H1 (cell line): ENCODE data around the gene CTXN3. TPM values are rescaled to one million over a fixed set of nuclear protein-coding genes. Genes with fewer than 3 reads are reported as not detected.

Experiments used
- CTCF ChIA-PET: fragments of 300-600 bp; sonication (Branson Sonifier 250); formaldehyde crosslinking; loops from one replicate; lab custom pipeline; 2021; ENCODE audit not compliant: partially characterized antibody; lab: Charles Lee
- POLR2A ChIA-PET: fragments of 300-600 bp; sonication (Branson Sonifier 250); formaldehyde crosslinking; loops from one replicate; lab custom pipeline; 2021; ENCODE audit warnings: inconsistent platforms; ENCODE audit not compliant: partially characterized antibody; lab: Charles Lee
- DNase-seq, 2 experiments: peaks; one replicate each; pipeline versions ENCODE4 v3.0.0 to v3.0.0-alpha.2; 2010 to 2022; ENCODE audit warnings: low spot score in 2 of 2, low read depth in 1 of 2, mixed read lengths in 1 of 2
- FAIRE-seq: peaks from 2 replicates; lab custom pipeline; 2011; peaks lifted over from hg19 to GRCh38; lab: Jason Lieb, UNC
- H2AFZ ChIP-seq: 2 replicates; pipeline ENCODE4 v1.8.1; 2012; ENCODE audit warnings: low read length, inconsistent platforms
- H2AK5ac ChIP-seq: 2 replicates; pipeline ENCODE4 v1.6.1; 2013; ENCODE audit warnings: low read depth, low read length
- H2BK120ac ChIP-seq: replicated peaks from 2 replicates; pipeline ENCODE3; 2013; ENCODE audit warnings: low read depth, low read length, inconsistent platforms
- H2BK12ac ChIP-seq: 2 replicates; pipeline ENCODE4 v1.6.1; 2013; ENCODE audit warnings: low read depth, low read length
- H2BK15ac ChIP-seq: 2 replicates; pipeline ENCODE4 v1.6.1; 2013; ENCODE audit warnings: low read length
- H2BK20ac ChIP-seq: 2 replicates; pipeline ENCODE4 v1.6.1; 2013; ENCODE audit warnings: low read length
- H2BK5ac ChIP-seq: 2 replicates; pipeline ENCODE4 v1.6.1; 2013; ENCODE audit warnings: low read depth, low read length
- H3K14ac ChIP-seq: 2 replicates; pipeline ENCODE4 v1.6.1; 2013; ENCODE audit warnings: inconsistent platforms; ENCODE audit not compliant: insufficient read length
- H3K18ac ChIP-seq: 2 replicates; pipeline ENCODE4 v1.6.1; 2013; ENCODE audit warnings: low read length; ENCODE audit errors: extremely low read depth
- H3K23ac ChIP-seq: 2 replicates; pipeline ENCODE4 v1.6.1; 2013; ENCODE audit warnings: inconsistent platforms; ENCODE audit not compliant: insufficient read length
- H3K23me2 ChIP-seq: 2 replicates; pipeline ENCODE4 v1.6.1; 2013; ENCODE audit warnings: low read depth, low read length
- H3K27ac ChIP-seq: 2 replicates; pipeline ENCODE4 v1.6.1; 2011; ENCODE audit warnings: low read depth, low read length, inconsistent platforms
- H3K27me3 ChIP-seq, 4 experiments: replicated peaks in 1 of 4; 1 replicate in 1 of 4; 2 replicates in 3 of 4; pipeline versions ENCODE4 v1.6.1 to v1.8.1; 2011 to 2013; ENCODE audit warnings: low read length in 3 of 4, mild to moderate bottlenecking in 3 of 4, inconsistent platforms in 2 of 4, mixed read lengths in 2 of 4, moderate library complexity in 1 of 4; ENCODE audit not compliant: control insufficient read depth in 3 of 4, insufficient read depth in 3 of 4; ENCODE audit errors: extremely low read depth in 1 of 4
- H3K36me3 ChIP-seq, 4 experiments: 2 replicates each; pipeline versions ENCODE4 v1.6.1 to v1.8.1; 2011 to 2013; ENCODE audit warnings: mild to moderate bottlenecking in 4 of 4, low read length in 3 of 4, moderate library complexity in 2 of 4, control low read depth in 1 of 4, inconsistent platforms in 1 of 4; ENCODE audit not compliant: insufficient read depth in 4 of 4, control insufficient read depth in 2 of 4
- H3K4ac ChIP-seq: replicated peaks from 2 replicates; pipeline ENCODE3; 2013; ENCODE audit warnings: low read length, low read depth, mixed read lengths, inconsistent platforms; ENCODE audit not compliant: insufficient read length
- H3K4me1 ChIP-seq, 4 experiments: replicated peaks in 1 of 4; 1 replicate in 1 of 4; 2 replicates in 3 of 4; pipeline versions ENCODE4 v1.6.1 to v1.8.1; 2011 to 2013; ENCODE audit warnings: low read length in 3 of 4, inconsistent platforms in 2 of 4, mixed read lengths in 1 of 4; ENCODE audit not compliant: insufficient read depth in 4 of 4, control insufficient read depth in 3 of 4
- H3K4me2 ChIP-seq, 2 experiments: 2 replicates each; pipeline versions ENCODE4 v1.6.1 to v1.8.1; 2011 to 2013; ENCODE audit warnings: low read depth in 2 of 2, low read length in 2 of 2, control low read depth in 1 of 2, inconsistent platforms in 1 of 2, mild to moderate bottlenecking in 1 of 2; ENCODE audit not compliant: insufficient read depth in 1 of 2
- H3K4me3 ChIP-seq, 4 experiments: fragments of 200-600, 300-600 bp in 1 of 4; sonication (generic), shearing (Covaris generic), sonication (Bioruptor Twin) in 1 of 4; 2 replicates each; pipeline versions ENCODE4 v1.5.1 to v1.8.1; 2011 to 2016; ENCODE audit warnings: low read length in 4 of 4, low read depth in 3 of 4, control low read depth in 2 of 4, inconsistent platforms in 2 of 4, mild to moderate bottlenecking in 2 of 4, mixed read lengths in 1 of 4, moderate library complexity in 1 of 4; ENCODE audit not compliant: insufficient read depth in 2 of 4; ENCODE audit errors: extremely low read depth in 1 of 4
- H3K56ac ChIP-seq: replicated peaks from 2 replicates; pipeline ENCODE3; 2013; ENCODE audit warnings: low read depth, mild to moderate bottlenecking, mixed read lengths, low read length, inconsistent platforms; ENCODE audit not compliant: insufficient read length
- H3K79me1 ChIP-seq: 2 replicates; pipeline ENCODE4 v1.6.1; 2013; ENCODE audit warnings: low read depth, low read length, control low read depth
- H3K79me2 ChIP-seq, 2 experiments: 2 replicates each; pipeline versions ENCODE4 v1.6.1 to v1.8.1; 2012 to 2013; ENCODE audit warnings: low read length in 2 of 2, mild to moderate bottlenecking in 2 of 2, inconsistent platforms in 1 of 2; ENCODE audit not compliant: insufficient read depth in 2 of 2, control insufficient read depth in 1 of 2
- H3K9ac ChIP-seq, 4 experiments: replicated peaks in 1 of 4; 1 replicate in 1 of 4; 2 replicates in 3 of 4; pipeline versions ENCODE4 v1.6.1 to v1.8.1; 2011 to 2013; ENCODE audit warnings: low read depth in 3 of 4, low read length in 3 of 4, control low read depth in 2 of 4, mild to moderate bottlenecking in 2 of 4, moderate library complexity in 2 of 4, inconsistent platforms in 1 of 4; ENCODE audit errors: extremely low read depth in 1 of 4
- H3K9me3 ChIP-seq, 2 experiments: 2 replicates each; pipeline versions ENCODE4 v1.6.1 to v1.8.1; 2012 to 2013; ENCODE audit warnings: mild to moderate bottlenecking in 2 of 2, moderate library complexity in 2 of 2, control low read depth in 1 of 2, inconsistent platforms in 1 of 2, low read depth in 1 of 2, low read length in 1 of 2, mixed read lengths in 1 of 2; ENCODE audit not compliant: insufficient read depth in 2 of 2
- H4K20me1 ChIP-seq, 2 experiments: replicated peaks in 1 of 2; 2 replicates each; pipeline versions ENCODE3 to v1.8.1; 2011 to 2013; ENCODE audit warnings: inconsistent platforms in 2 of 2, low read length in 2 of 2, mild to moderate bottlenecking in 1 of 2; ENCODE audit not compliant: insufficient read depth in 2 of 2, control insufficient read depth in 1 of 2
- H4K5ac ChIP-seq: 2 replicates; pipeline ENCODE4 v1.6.1; 2013; ENCODE audit warnings: low read length, low read depth, mixed read lengths, inconsistent platforms; ENCODE audit not compliant: insufficient read length
- H4K8ac ChIP-seq: 2 replicates; pipeline ENCODE4 v1.8.0; 2013; ENCODE audit warnings: mild to moderate bottlenecking, moderate library complexity, low read length, inconsistent platforms; ENCODE audit not compliant: insufficient read depth; ENCODE audit errors: extremely low read depth
- H4K91ac ChIP-seq: replicated peaks from 2 replicates; pipeline ENCODE3; 2013; ENCODE audit warnings: low read length, mixed read lengths, inconsistent platforms; ENCODE audit not compliant: insufficient read length
- BRCA1 ChIP-seq: IDR thresholded peaks from 2 replicates; pipeline ENCODE4 v1.6.1; 2012; ENCODE audit warnings: low read depth, low read length, improper control_type of control experiment
- KDM1A ChIP-seq: fragments of 200-600, 300-600 bp; sonication (generic); IDR thresholded peaks from 2 replicates; pipeline ENCODE4 v1.7.1; 2016; ENCODE audit warnings: mild to moderate bottlenecking, low read length, borderline replicate concordance
- WGBS, 2 experiments: shearing (Covaris generic) in 1 of 2; methylation state at CpG; one replicate each; pipeline versions ENCODE4 v1.1.6 to v1.1.7; 2013 to 2015; ENCODE audit warnings: low lambda C conversion rate in 2 of 2, mixed read lengths in 2 of 2, inconsistent platforms in 1 of 2, low coverage in 1 of 2, missing lambda C conversion rate in 1 of 2; ENCODE audit not compliant: insufficient replicate concordance in 2 of 2, insufficient coverage in 1 of 2, insufficient read length in 1 of 2; ENCODE audit errors: extremely low coverage in 1 of 2, missing lambda C conversion rate in 1 of 2; 5-methylcytosine and 5-hydroxymethylcytosine counted together
- polyA plus RNA-seq, 7 experiments: library from polyadenylated mRNA; depleted of rRNA in 3 of 7; stranded (reverse) in 5 of 7; unstranded in 2 of 7; fragments of >200 nt in 5 of 7; fragments of 200-250 nt in 2 of 7; gene quantifications; 1 replicate in 5 of 7; 2 replicates in 1 of 7; 4 replicates in 1 of 7; pipeline versions ENCODE4 v1.2.1 to v1.2.3, GENCODE V29; 2011 to 2013; ENCODE audit warnings: missing spikeins in 2 of 7, mixed read lengths in 2 of 7
- total RNA-seq: library from RNA; stranded (reverse); fragmentation: NEBNext Ultra II Directional; extraction: Animal tissue kit (Norgen Biotek cat#: 25700); gene quantifications from 2 replicates; pipeline ENCODE4 v1.2.1, GENCODE V29; 2021
- TF ChIP-seq, protein P1 (sequence below): IDR thresholded peaks from 2 replicates; pipeline ENCODE4 v1.6.1; 2011; ENCODE audit warnings: low read length, improper control_type of control experiment

Gene CTXN3
- total and polyA plus RNA-seq, 2 of the 8 experiments (the other 6 are each of a cell fraction or from before 2014, with no cell fraction given): 0.05 TPM; not detected in 1

DNA sequence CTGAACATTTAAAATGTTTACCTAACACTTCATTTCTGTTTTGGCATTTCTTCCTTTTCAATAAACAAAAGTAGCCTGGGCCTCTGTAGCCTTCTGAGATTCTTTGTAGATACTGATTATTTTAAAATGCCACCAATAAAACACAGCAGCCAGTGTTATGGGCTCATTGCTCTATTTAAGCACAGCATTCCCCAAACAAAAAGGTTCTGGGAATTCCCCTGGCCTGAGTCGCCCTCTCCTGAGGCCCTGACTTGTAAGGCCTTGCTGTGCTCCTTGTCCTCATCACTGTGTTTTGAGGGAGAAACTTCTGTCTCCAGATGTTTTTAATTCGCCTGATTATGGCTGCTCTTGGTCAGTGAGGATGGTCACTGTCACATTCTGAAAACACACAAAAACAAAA lies 33.0 kb upstream of the CTXN3 start:
- Histone ChIP-seq H3K4me2 (no peak overlapping the region), H2BK12ac (no peak overlapping the region), H3K23me2 (no peaks in the 10 kb centered on the region), H2BK20ac (no peak overlapping the region), H3K4me1 (no peaks in the 10 kb centered on the region), H3K4ac (no peak overlapping the region), H2BK5ac (no peak overlapping the region), H2BK15ac (no peak overlapping the region), H4K8ac (no peak overlapping the region), H3K9ac (no peak overlapping the region), H3K4me3 (no peak overlapping the region), H2AK5ac (no peak overlapping the region), H3K27ac (no peak overlapping the region), H3K56ac (no peak overlapping the region), H3K9me3 (no peaks in the 10 kb centered on the region; a peak in 1 of 4 replicates), H3K79me1 (no peaks in the 10 kb centered on the region), H3K79me2 (no peaks in the 10 kb centered on the region), H3K36me3 (no peaks in the 10 kb centered on the region), H4K91ac (no peak overlapping the region), H4K20me1 (no peaks in the 10 kb centered on the region), H3K27me3 (peaks cover 0 to 1% (median 0%) of the 10 kb centered on the region in 4 experiments; a peak in 2 of 7 replicates), H2BK120ac (no peak overlapping the region), H3K14ac (no peak overlapping the region), H2AFZ (no peak overlapping the region), H3K23ac (no peak overlapping the region), H3K18ac (no peak overlapping the region), H4K5ac (no peak overlapping the region)
- no peak for FAIRE-seq
- 71% methylated on average over 2 of the region's 2 CpGs; no CpG with 5 or more reads in 1 of the 2 experiments for WGBS, 2 experiments
- DNase-seq: peak; percentile 10 to 31
- TF ChIP-seq, protein P1, sequence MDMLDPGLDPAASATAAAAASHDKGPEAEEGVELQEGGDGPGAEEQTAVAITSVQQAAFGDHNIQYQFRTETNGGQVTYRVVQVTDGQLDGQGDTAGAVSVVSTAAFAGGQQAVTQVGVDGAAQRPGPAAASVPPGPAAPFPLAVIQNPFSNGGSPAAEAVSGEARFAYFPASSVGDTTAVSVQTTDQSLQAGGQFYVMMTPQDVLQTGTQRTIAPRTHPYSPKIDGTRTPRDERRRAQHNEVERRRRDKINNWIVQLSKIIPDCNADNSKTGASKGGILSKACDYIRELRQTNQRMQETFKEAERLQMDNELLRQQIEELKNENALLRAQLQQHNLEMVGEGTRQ: no peak
- TF ChIP-seq BRCA1 (no peak), KDM1A (no peak)
- CTCF ChIA-PET: interaction anchor here (0.6 to 1.4 kb wide), 3 partner anchors 12 to 238 kb away, joined by 3 read pairs; no protein-coding TSS in a partner anchor
- POLR2A ChIA-PET: no interaction called here
